M059J (cell line): Measurements from ENCODE around the gene ABCA9. TPM values are rescaled to one million over a fixed set of nuclear protein-coding genes. Genes with fewer than 3 reads are reported as not detected.

Experiments
- DNase-seq: peaks from one replicate; pipeline ENCODE4 v3.0.0-alpha.2; 2012; ENCODE audit warnings: low read depth
- total RNA-seq: library from RNA; depleted of rRNA; stranded (reverse); fragments of >200 nt; shearing (Covaris generic); gene quantifications from 2 replicates; pipeline ENCODE4 v1.2.3, GENCODE V29; 2014

The ABCA9 gene
- total RNA-seq, 1 experiment from 2014 or later = not detected

DNA sequence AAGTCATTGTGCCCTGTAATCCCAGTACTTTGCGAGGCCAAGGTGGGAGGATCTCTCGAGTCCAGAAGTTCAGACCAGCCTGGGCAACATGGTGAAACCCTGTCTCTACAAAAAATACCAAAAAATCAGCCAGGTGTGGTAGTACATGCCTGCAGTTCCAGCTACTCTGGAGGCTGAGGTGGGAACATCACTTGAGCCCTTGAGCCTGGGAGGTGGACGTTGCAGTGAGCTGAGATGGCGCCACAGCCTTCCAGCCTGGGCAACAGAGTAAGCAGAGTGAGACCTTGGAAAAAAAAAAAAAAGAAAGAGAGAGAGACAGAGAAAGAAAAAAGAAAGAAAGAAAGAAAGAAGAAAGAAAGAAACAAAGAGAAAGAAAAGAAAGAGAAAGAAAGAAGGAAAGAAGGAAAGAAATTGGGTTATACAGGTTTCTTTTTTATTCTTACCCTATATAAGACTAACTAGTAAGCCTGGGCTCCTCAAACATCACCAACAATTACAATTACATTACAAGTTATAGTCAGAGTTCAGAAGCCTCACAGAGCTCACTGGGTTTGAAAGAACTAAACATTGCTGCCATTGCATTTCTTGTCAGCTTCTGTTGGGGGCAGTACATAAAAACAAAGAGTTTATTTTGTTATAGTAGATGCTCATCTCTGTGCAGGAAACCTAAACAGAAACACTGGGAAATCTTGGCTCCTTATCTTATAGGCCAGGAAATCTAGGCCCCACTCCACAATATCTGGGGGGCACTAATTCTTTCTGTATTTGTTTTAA is 6.7 kb upstream of the ABCA9 start:
- no peak for DNase-seq

- no peak for DNase-seq
Observed at GRCh38 chr17:69066482-69066881, 5.8 kb upstream of the ABCA9 start.

- no peak for DNase-seq
Observed at GRCh38 chr17:69065113-69065512, 4.4 kb upstream of the ABCA9 start.

GRCh38 chr17:69064476-69064875 is 3.7 kb upstream of the ABCA9 start:
- DNase-seq = no peak

DNA sequence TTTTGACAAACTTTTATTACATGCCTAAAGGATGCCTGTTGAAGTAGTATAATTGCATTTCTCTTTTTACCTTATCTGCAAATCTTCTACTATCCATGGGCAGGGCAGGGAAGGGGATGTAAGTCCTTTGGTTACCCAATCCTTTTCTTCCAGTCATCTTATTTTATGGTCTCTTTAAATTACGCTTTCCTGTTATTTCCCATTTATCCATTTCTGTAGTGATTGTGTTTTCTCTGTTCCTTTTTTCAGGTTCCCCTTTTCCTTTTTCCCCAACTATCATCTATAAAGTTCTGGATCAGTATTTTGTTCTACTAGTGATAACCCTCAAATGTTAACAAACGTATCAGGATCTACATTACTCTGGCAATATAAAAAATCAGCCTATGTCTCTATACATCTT is 3.3 kb upstream of the ABCA9 start:
- DNase-seq = no peak

GRCh38 chr17:69062860-69063581 is 2.3 kb upstream of the ABCA9 start:
- no peak for DNase-seq

DNA sequence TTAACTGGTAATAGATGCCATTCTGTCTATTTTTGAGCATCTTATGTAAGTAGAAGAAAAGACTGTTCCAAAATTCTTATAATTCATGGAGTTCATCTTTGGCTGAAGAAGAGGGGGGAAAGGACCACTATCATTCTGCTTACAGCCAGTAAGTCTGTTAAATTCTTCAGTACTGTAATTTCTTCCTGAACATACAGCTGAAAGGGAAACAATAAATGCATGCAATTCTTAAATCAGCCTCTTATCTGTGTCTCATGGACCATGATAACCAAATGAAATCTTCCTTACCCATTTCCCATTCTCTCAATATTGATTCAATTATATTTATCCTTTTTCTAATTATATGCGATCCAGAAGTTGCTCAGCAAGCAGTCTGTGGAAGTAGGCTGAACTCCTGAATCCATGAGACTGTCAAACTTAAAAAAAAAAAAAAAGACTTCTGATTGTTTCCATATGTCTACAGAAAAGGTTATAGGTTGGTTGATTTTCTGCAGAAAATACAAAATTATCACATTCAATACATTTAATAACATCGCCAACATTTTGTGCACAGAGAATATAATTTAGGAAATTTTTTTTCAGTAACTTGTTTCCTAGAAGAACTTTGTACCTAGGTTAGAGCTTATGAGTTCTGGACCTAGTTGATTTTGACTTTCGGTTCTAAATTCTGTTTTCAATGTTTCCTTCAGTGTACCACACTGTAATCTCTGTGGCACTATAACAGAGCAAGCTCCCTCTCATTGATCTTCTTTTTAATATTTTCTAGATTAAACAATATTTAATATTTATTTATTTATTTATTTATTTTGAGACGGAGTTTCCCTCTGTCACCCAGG is 1.2 kb upstream of the ABCA9 start:
- no peak for DNase-seq

GRCh38 chr17:69059458-69060175 is 1.1 kb downstream of the ABCA9 start:
- DNase-seq = no peak

DNA sequence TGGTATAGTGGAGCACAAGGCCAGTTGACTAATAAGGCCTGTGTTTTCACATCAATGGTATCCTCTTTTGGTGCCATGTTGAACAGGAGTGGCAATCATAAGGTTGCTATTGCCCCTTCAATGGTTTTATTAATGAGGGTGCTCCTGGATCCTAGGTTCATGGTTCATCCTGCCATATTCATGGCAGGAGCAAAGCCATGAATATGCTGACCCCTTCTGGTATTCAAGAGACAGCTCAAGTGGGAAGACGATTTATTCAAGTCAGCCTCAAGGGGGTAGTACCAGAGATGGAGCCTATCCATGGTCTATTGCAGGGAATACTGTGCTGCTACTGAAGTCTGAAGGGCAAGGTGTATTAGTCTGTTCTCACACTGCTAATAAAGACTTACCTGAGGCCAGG is 2.6 kb downstream of the ABCA9 start:
- DNase-seq = no peak

DNA sequence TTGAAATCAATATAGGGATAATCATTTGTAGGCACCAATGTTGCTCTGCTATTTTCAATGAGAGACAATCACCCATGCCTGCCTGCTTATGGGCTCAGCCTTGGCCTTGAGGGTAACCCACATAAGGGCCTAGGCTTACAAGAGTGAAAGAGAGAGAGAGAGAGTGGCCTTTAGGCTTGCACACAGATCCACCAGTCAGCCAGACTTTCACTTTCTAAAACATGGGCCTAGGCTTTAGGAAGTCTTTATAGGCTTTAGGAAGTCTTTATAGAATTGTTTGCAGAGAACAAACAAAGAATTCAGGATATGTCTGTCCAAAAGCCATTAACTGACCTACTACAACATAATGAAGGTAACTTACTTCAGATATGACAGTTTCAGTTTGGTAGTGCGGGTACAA is 3.4 kb downstream of the ABCA9 start:
- no peak for DNase-seq

GRCh38 chr17:69056179-69056823 is 4.4 kb downstream of the ABCA9 start:
- no peak for DNase-seq

GRCh38 chr17:69055334-69055733 is 5.4 kb downstream of the ABCA9 start:
- DNase-seq = no peak

DNA sequence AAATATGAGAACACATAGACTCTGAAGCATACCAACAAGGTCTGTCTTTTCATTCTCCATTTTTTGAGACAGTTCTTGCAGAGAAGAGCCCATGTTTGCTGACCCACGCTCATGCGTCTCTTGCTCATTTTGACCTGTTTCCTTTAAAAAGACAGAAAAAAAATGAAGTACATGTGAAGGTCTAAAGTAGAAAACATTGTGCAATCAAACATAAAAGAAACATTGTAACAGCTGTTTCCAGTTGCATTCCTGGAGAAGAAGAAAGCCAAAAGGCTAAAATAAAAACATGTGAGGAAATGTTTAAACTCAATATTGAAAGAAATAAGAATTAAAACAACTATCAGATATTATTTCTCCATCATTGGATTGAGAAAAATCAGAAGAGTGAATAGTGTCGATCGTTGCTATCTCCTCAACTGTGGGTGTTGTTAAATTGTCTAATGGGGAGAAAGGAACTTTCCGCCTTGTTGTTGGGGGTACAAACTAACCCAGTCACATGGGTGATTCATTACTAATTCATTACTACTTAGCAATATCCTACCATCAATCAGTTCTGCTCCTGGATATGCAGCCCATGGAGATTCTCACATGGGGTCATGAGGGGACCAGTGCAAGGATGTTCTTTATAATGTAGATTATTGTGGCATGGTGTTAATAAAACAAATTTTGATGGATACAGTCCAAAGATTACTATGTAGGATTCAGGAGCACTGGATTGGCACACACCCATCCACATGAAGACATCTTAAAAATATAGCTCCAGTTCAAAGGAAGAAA is 9.5 kb downstream of the ABCA9 start:
- DNase-seq = no peak

DNA sequence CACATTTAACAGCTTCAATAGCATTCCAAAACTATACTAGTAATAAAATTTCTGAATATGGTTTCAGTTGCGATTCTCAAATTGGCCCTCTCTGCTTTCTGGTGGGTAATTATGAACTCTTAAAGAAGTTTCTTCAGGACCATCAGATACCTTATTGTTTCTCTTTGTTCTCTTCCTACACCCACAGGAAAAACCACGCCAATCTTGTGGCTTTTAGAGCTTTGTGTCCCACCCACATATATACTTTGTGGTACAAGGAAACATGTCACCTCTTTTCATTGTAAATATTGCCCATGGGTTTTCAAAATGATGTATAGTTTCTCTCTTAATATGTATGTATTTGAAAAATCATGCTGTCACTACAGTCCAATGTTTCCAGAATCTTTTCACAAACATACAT is 12.1 kb downstream of the ABCA9 start:
- DNase-seq = no peak

DNA sequence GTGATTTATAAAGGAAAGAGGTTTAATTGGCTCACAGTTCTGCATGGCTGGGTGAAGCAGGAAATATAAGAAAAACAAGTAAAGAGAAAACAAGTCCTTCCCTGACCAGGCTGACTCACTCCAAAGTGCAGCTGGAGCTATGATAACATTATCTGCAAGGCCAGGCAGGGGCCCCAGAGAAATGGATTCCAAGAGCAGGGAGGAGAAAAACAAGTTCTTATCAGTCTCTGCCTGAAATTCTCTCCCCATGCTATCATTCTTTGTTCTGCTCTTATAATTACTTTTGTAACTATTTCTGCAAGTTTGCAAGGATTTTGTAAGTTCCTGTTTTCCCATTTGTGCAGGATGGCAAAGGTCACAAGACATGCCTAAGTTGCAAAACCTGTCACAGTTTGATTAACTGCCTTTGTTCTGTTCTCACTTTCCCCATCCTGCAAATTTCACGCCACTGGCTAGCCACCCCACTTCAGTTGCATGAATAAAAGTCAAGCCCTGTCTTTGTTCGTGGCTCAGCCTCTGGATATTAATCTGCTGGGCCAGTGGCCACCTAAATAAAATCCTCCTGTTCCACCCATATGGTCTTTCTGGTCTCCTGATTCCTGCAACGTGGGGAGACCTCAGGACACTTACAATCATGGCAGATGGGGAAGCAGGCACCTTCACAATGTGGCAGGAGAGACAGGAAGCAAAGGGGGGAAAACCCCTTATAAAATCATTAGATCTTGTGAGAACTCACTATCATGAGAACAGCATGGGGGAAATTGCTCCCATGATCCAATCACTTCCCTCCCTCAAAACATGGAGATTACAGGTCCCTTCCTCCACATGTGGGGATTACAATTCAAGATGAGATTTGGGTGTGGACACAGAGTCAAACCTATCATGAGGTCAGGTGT is 13.1 kb downstream of the ABCA9 start:
- DNase-seq = no peak

DNA sequence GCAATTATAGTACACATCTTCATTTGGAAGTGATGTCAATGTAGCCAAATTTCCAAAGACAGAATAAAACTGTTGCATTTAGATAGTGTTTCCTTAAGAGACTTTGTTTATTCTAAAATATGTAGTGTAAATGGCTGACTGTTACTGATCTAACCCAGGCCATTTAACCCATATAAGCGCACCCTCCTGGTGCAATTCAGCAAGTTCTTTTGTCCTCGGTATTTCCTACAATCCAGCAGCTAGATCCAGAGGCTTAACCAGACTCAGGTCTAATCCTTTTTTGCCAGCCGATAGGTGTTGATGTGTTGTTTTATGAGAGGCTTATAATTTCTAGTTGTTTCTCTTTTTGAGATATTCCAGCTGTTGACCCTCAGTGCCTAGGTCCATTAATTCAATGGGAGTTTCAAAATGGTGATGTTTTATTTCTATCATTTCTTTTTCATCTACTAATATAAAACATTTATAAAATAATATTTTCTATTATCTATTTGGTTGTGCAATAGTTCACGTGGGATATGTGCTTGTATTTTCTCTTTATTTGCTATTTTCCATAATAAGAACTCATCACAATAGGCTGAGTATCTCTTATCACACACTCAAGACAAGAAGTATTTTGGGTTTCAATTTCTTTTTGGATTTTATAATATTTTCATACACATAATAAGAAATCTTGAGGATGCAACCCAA is 14.5 kb downstream of the ABCA9 start:
- DNase-seq = no peak

DNA sequence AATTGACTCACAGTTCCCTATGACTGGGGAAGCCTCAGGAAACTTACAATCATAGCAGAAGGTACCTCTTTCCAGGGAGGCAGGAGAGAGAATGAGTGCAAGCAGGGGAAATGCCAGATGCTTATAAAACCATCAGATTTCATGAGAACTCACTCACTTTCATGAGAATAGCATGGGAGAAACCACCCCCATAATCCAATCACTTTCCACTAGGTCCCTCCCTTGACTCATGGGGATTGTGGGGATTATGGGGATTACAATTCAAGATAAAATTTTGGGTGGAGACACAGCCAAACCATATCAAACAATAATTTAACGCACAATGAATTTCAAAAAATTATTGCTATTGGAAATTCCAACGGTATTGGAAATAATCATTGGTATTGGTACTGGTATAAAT is 15.1 kb downstream of the ABCA9 start:
- DNase-seq = no peak

- DNase-seq = no peak
Observed at GRCh38 chr17:69044371-69044770, 16.4 kb downstream of the ABCA9 start.
